Cardiac muscle cell (in vitro differentiated cells and primary cell): ENCODE results near the gene PRMT2. TPM values are rescaled to one million over a fixed set of nuclear protein-coding genes. Genes with fewer than 3 reads are reported as not detected.

Experiments used
- DNase-seq, 2 donors: peaks; one replicate each; pipeline versions ENCODE4 v3.0.0 to v3.0.0-alpha.2; 2010 to 2017; ENCODE audit warnings: low read depth in 1 of 2, low spot score in 1 of 2
- H3K27ac ChIP-seq: fragments of 200-600 bp; sonication (generic); 2 replicates; pipeline ENCODE4 v1.5.1; 2016
- H3K27me3 ChIP-seq: fragments of 200-600 bp; sonication (generic); 2 replicates; pipeline ENCODE4 v1.6.0; 2016; ENCODE audit warnings: control low read depth
- H3K36me3 ChIP-seq: fragments of 200-600 bp; sonication (generic); 2 replicates; pipeline ENCODE4 v1.5.1; 2016; ENCODE audit warnings: control low read depth
- H3K4me1 ChIP-seq: fragments of 200-600 bp; sonication (generic); 2 replicates; pipeline ENCODE4 v1.8.1; 2017; ENCODE audit warnings: low read depth, mild to moderate bottlenecking, mixed run types
- H3K4me3 ChIP-seq: fragments of 200-600 bp; sonication (generic); 2 replicates; pipeline ENCODE4 v1.5.1; 2016; ENCODE audit warnings: mild to moderate bottlenecking
- H3K9me3 ChIP-seq: fragments of 200-600 bp; sonication (generic); 2 replicates; pipeline ENCODE4 v1.5.1; 2017; ENCODE audit warnings: low read depth, mild to moderate bottlenecking, control low read depth
- CTCF ChIP-seq: IDR thresholded peaks from 2 replicates; pipeline ENCODE4 v1.5.1; 2012; ENCODE audit warnings: low read depth, mild to moderate bottlenecking, low read length
- polyA plus RNA-seq: library from polyadenylated mRNA; unstranded; fragments of >200 nt; fragmentation: Nextera tagmentation; extraction: Ambion mirVana; gene quantifications from 2 replicates; pipeline ENCODE4 v1.2.1, GENCODE V29; 2016
- total RNA-seq: library from RNA; depleted of rRNA; stranded (reverse); fragments of >200 nt; gene quantifications from 2 replicates; pipeline ENCODE4 v1.2.3, GENCODE V29; 2016

PRMT2 gene
- total and polyA plus RNA-seq, 2 experiments from 2014 or later, result 90.5 to 140 TPM

- DNase-seq, result peak; percentile 29 to 93
- no peaks in the 10 kb centered on the region for H3K9me3 ChIP-seq
These were observed 36.6 kb upstream of the PRMT2 start for GRCh38 chr21:46598581-46599572.

GRCh38 chr21:46600305-46600704, 35.2 kb upstream of the PRMT2 start:
- H3K36me3 ChIP-seq, result no peaks in the 10 kb centered on the region
- no peak overlapping the region for H3K27ac ChIP-seq
- peaks cover 2% of the 10 kb centered on the region for H3K27me3 ChIP-seq
- peaks cover 6% of the 10 kb centered on the region for H3K4me1 ChIP-seq
- no peak for DNase-seq
- H3K9me3 ChIP-seq, result no peaks in the 10 kb centered on the region
- no peak for TF ChIP-seq CTCF
- no peak overlapping the region for H3K4me3 ChIP-seq

More at GRCh38 chr21:46598581-46599572, 36.6 kb upstream of the PRMT2 start:
- TF ChIP-seq CTCF, result no peak
- H3K27ac ChIP-seq, result no peak overlapping the region
- H3K36me3 ChIP-seq, result no peaks in the 10 kb centered on the region
- H3K27me3 ChIP-seq, result peaks cover under 1% of the 10 kb centered on the region
- H3K4me3 ChIP-seq, result no peak overlapping the region
- peaks cover 6% of the 10 kb centered on the region for H3K4me1 ChIP-seq

- peaks cover 2% of the 10 kb centered on the region for H3K27me3 ChIP-seq
- TF ChIP-seq CTCF, result no peak
- H3K9me3 ChIP-seq, result no peaks in the 10 kb centered on the region
- DNase-seq, result no peak
- H3K27ac ChIP-seq, result no peak overlapping the region
- H3K4me1 ChIP-seq, result peaks cover 6% of the 10 kb centered on the region
- H3K36me3 ChIP-seq, result no peaks in the 10 kb centered on the region
- no peak overlapping the region for H3K4me3 ChIP-seq
These were observed 34.5 kb upstream of the PRMT2 start for GRCh38 chr21:46600978-46601377.

- H3K4me3 ChIP-seq, result no peak overlapping the region
- DNase-seq, result peak in 1 of 2 donors; percentile 13
- H3K27me3 ChIP-seq, result peaks cover 2% of the 10 kb centered on the region
- H3K36me3 ChIP-seq, result no peaks in the 10 kb centered on the region
- no peaks in the 10 kb centered on the region for H3K9me3 ChIP-seq
- peaks cover 10% of the 10 kb centered on the region for H3K4me1 ChIP-seq
- no peak for TF ChIP-seq CTCF
- no peak overlapping the region for H3K27ac ChIP-seq
These were observed 32.2 kb upstream of the PRMT2 start for GRCh38 chr21:46603228-46603627.

GRCh38 chr21:46604329-46604974, 31.0 kb upstream of the PRMT2 start:
- Histone ChIP-seq H3K4me1 (peaks cover 4% of the 10 kb centered on the region), H3K27ac (no peak overlapping the region), H3K4me3 (no peak overlapping the region), H3K36me3 (no peaks in the 10 kb centered on the region), H3K9me3 (no peaks in the 10 kb centered on the region), H3K27me3 (peaks cover 2% of the 10 kb centered on the region)
- no peak for TF ChIP-seq CTCF
- no peak for DNase-seq
